HepG2 (cell line): ENCODE results near the gene GPR31. TPM values are rescaled to one million over a fixed set of nuclear protein-coding genes. Genes with fewer than 3 reads are reported as not detected.

Experiments
- ATAC-seq: fragments of 200-7000 bp; cut with Tn5 transposase; 3 replicates; pipeline ENCODE4 v1.9.1; 2020; ENCODE audit warnings: mild to moderate bottlenecking, moderate library complexity
- BruUV-seq: library from RNA; stranded (reverse); fragments of 400-500 nt; replicated peaks from 2 replicates; lab custom pipeline; 2021; lab: Mats Ljungman, UMichigan
- CTCF ChIA-PET: fragments of 300-600 bp; formaldehyde crosslinking; extraction: SDS; loops from one replicate; lab custom pipeline; 2021; ENCODE audit warnings: low total read pairs, inconsistent platforms, low intra/inter-chr PET ratio; lab: Yijun Ruan, JAX
- POLR2A ChIA-PET: fragments of 350-600 bp; sonication (Branson Sonifier 250); formaldehyde crosslinking; loops from one replicate; lab custom pipeline; 2020; ENCODE audit warnings: antibody characterized with exemption, inconsistent platforms; lab: Yijun Ruan, JAX
- DNase-seq: peaks from one replicate; pipeline ENCODE4 v3.0.0-alpha.2; 2015; ENCODE audit warnings: low spot score
- FAIRE-seq: peaks from 3 replicates; lab custom pipeline; 2011; peaks lifted over from hg19 to GRCh38; lab: Jason Lieb, UNC
- H2AFZ ChIP-seq: one replicate; pipeline ENCODE4 v1.6.1; 2011; ENCODE audit warnings: low read length, inconsistent platforms
- H3K27ac ChIP-seq: fragments of 300-600 bp; 3 replicates; pipeline ENCODE4 v1.8.0; 2011; ENCODE audit warnings: mixed run types, mild to moderate bottlenecking, mixed read lengths, low read length, inconsistent platforms; ENCODE audit not compliant: insufficient read depth; ENCODE audit errors: extremely low read length
- H3K27me3 ChIP-seq, 2 experiments: fragments of 200-600 bp in 1 of 2; 2 replicates in 1 of 2; 3 replicates in 1 of 2; pipeline versions ENCODE4 v1.6.0 to v1.8.0; 2011; ENCODE audit warnings: low read length in 2 of 2, mild to moderate bottlenecking in 2 of 2, moderate library complexity in 2 of 2, inconsistent platforms in 1 of 2; ENCODE audit not compliant: insufficient read depth in 2 of 2, control insufficient read depth in 1 of 2
- H3K36me3 ChIP-seq, 2 experiments: fragments of 200-600 bp in 1 of 2; replicated peaks in 1 of 2; 2 replicates in 1 of 2; 3 replicates in 1 of 2; pipeline versions ENCODE4 v1.5.1 to v1.8.0; 2011; ENCODE audit warnings: low read length in 2 of 2, inconsistent platforms in 1 of 2; ENCODE audit not compliant: insufficient read depth in 2 of 2, control insufficient read depth in 1 of 2
- H3K4me1 ChIP-seq: 2 replicates; pipeline ENCODE4 v1.5.1; 2012; ENCODE audit warnings: low read length, inconsistent platforms; ENCODE audit not compliant: insufficient read depth
- H3K4me2 ChIP-seq: 2 replicates; pipeline ENCODE4 v1.6.0; 2011; ENCODE audit warnings: low read depth, low read length, inconsistent platforms
- H3K4me3 ChIP-seq, 3 experiments: fragments of 200-600 bp in 1 of 3; sonication (generic), shearing (Covaris generic) in 1 of 3; replicated peaks in 1 of 3; 2 replicates each; pipeline ENCODE4 v1.5.1; 2011 to 2016; ENCODE audit warnings: low read length in 3 of 3, inconsistent platforms in 2 of 3, low read depth in 2 of 3, mild to moderate bottlenecking in 2 of 3, control low read depth in 1 of 3, mixed read lengths in 1 of 3; ENCODE audit not compliant: insufficient read depth in 1 of 3
- H3K79me2 ChIP-seq: one replicate; pipeline ENCODE4 v1.6.1; 2011; ENCODE audit warnings: low read length, inconsistent platforms; ENCODE audit not compliant: insufficient read depth
- H3K9ac ChIP-seq: 2 replicates; pipeline ENCODE4 v1.6.0; 2011; ENCODE audit warnings: mild to moderate bottlenecking, low read depth, low read length, inconsistent platforms; ENCODE audit not compliant: insufficient read depth
- H3K9me3 ChIP-seq: 2 replicates; pipeline ENCODE4 v1.5.1; 2012; ENCODE audit warnings: mild to moderate bottlenecking, low read length
- H4K20me1 ChIP-seq: 2 replicates; pipeline ENCODE4 v1.6.0; 2011; ENCODE audit warnings: inconsistent platforms, mild to moderate bottlenecking, low read length, moderate library complexity; ENCODE audit not compliant: insufficient read depth
- FOXA3 ChIP-seq: IDR thresholded peaks from 2 replicates; pipeline ENCODE4 v1.6.1; 2016; ENCODE audit warnings: missing genetic modification reagents, missing compliant biosample characterization
- KAT8 ChIP-seq: IDR thresholded peaks from 2 replicates; pipeline ENCODE4 v1.6.1; 2016; ENCODE audit warnings: missing genetic modification reagents, missing compliant biosample characterization
- PHF20 ChIP-seq: sonication (generic); formaldehyde crosslinking; IDR thresholded peaks from 2 replicates; pipeline ENCODE4 v1.5.0; 2020; ENCODE audit warnings: mild to moderate bottlenecking, missing genetic modification reagents
- PHF5A ChIP-seq: IDR thresholded peaks from one replicate; pipeline ENCODE4 v1.6.1; 2018; ENCODE audit warnings: low read depth, missing genetic modification reagents; ENCODE audit not compliant: unreplicated experiment
- POLR2AphosphoS2 ChIP-seq: IDR thresholded peaks from 2 replicates; pipeline ENCODE4 v1.6.1; 2011; ENCODE audit warnings: low read depth, low read length, improper control_type of control experiment
- REPIN1 ChIP-seq: sonication (generic); formaldehyde crosslinking; IDR thresholded peaks from 2 replicates; pipeline ENCODE4 v1.8.0; 2022; ENCODE audit warnings: missing genetic modification reagents, low read depth, mild to moderate bottlenecking, borderline replicate concordance
- SALL1 ChIP-seq: sonication (generic); formaldehyde crosslinking; IDR thresholded peaks from 2 replicates; pipeline ENCODE4 v1.8.0; 2022; ENCODE audit warnings: mild to moderate bottlenecking, missing genetic modification reagents
- ZBTB7A ChIP-seq: sonication (generic); formaldehyde crosslinking; IDR thresholded peaks from 2 replicates; pipeline ENCODE4 v1.8.0; 2022; ENCODE audit warnings: mild to moderate bottlenecking, missing genetic modification reagents
- ZNF12 ChIP-seq: sonication (generic); formaldehyde crosslinking; IDR thresholded peaks from 2 replicates; pipeline ENCODE4 v1.5.0; 2020; ENCODE audit warnings: missing genetic modification reagents
- ZNF20 ChIP-seq: sonication (generic); formaldehyde crosslinking; IDR thresholded peaks from 2 replicates; pipeline ENCODE4 v1.4.0; 2020; ENCODE audit warnings: mild to moderate bottlenecking, moderate library complexity, missing genetic modification reagents
- ZNF232 ChIP-seq: sonication (generic); formaldehyde crosslinking; IDR thresholded peaks from 2 replicates; pipeline ENCODE4 v1.4.0; 2020; ENCODE audit warnings: missing genetic modification reagents, borderline replicate concordance
- ZNF432 ChIP-seq: sonication (generic); formaldehyde crosslinking; IDR thresholded peaks from 2 replicates; pipeline ENCODE4 v1.5.0; 2020; ENCODE audit warnings: missing genetic modification reagents, mild to moderate bottlenecking, borderline replicate concordance
- ZNF543 ChIP-seq: sonication (generic); formaldehyde crosslinking; IDR thresholded peaks from 2 replicates; pipeline ENCODE4 v1.4.0; 2020; ENCODE audit warnings: mild to moderate bottlenecking, missing genetic modification reagents
- ZNF644 ChIP-seq: IDR thresholded peaks from 2 replicates; pipeline ENCODE4 v1.6.1; 2016; ENCODE audit warnings: low read depth
- WGBS: methylation state at CpG from one replicate; pipeline ENCODE4 v1.1.6; 2017; ENCODE audit warnings: low lambda C conversion rate; 5-methylcytosine and 5-hydroxymethylcytosine counted together
- in situ Hi-C: cut with HindIII; loops from 2 replicates; pipeline ENCODE4 v1.10.0; 2017; ENCODE audit warnings: low pct_unique_long_range_greater_than_20kb; ENCODE audit not compliant: extremely low pct_ligation_motif_present
- intact Hi-C: fragments of 100-400 bp; cut with micrococcal nuclease; formaldehyde crosslinking; loops from one replicate; pipeline ENCODE4 v1.10.0; 2022; ENCODE audit not compliant: unreplicated experiment
- polyA plus RNA-seq, 8 experiments: library from polyadenylated mRNA; depleted of rRNA in 3 of 8; stranded (reverse) in 7 of 8; unstranded in 1 of 8; fragments of >200 nt; fragmentation: Illumina TruSeq in 4 of 8; extraction: Trizol in 4 of 8; gene quantifications; 2 replicates each; pipeline versions ENCODE4 v1.2.1 to v1.2.3, GENCODE V29; 2011 to 2016; ENCODE audit warnings: low read depth in 4 of 8, missing spikeins in 1 of 8, mixed read lengths in 1 of 8; ENCODE audit not compliant: insufficient read depth in 1 of 8
- total RNA-seq, 5 experiments: library from RNA; depleted of rRNA; stranded (reverse); fragments of >200 nt; fragmentation: Illumina TruSeq; extraction: Trizol; gene quantifications; 2 replicates each; pipeline ENCODE4 v1.2.3, GENCODE V29; 2016; ENCODE audit warnings: low read depth in 1 of 5
- TF ChIP-seq, protein P1 (sequence below): sonication (generic); formaldehyde crosslinking; IDR thresholded peaks from 2 replicates; pipeline ENCODE4 v1.5.1; 2020; ENCODE audit warnings: mild to moderate bottlenecking, missing genetic modification reagents, moderate library complexity
- TF ChIP-seq, protein P2 (sequence below): sonication (generic); formaldehyde crosslinking; IDR thresholded peaks from 2 replicates; pipeline ENCODE4 v1.5.0; 2020; ENCODE audit warnings: mild to moderate bottlenecking, missing genetic modification reagents
- TF ChIP-seq, protein P3 (sequence below): IDR thresholded peaks from 2 replicates; pipeline ENCODE4 v1.6.1; 2016

Gene GPR31
- total and polyA plus RNA-seq, 2 of the 13 experiments (the other 11 are each of a cell fraction or from before 2014, with no cell fraction given), result not detected

DNA sequence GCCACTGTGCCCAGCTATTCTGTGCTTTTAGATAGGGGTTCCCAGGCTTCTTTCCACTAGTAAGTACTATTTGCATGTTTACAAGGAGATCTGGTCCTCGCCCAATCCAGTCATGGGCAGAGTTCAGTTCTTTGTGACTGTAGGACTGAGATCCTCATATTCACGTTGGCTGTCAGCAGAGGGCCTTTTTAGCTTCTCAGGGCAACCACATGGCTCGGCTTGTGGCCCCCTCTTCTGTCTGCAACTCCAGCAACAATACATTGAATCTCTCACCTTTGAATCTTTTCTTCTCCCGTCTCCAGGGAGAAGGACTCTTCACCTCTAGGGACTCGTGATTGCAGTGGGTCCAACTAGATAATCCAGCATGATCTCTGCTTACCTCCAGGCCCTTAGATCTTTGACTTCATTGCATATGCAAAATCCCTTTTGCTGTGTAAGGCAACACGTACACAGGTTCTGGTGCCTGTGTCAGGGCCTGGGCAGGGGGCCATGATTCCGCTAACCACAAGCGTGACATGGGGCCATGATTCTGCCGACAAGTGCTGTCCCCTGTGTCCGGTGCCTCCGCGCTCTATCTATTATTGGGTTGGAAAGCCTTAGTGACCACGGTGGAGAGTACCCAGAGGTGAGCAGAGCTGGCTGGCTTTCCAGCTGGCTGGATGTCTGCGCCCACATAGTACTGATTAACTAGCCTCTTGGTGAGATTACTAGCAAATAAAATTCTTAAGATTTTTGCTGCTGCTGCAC is 29.8 kb downstream of the GPR31 start:
- 80% methylated on average over 14 of the region's 14 CpGs for WGBS
- ATAC-seq, result no peak
- H3K4me2 ChIP-seq, result no peak overlapping the region
- in situ Hi-C loops, result loop anchor here (25.0 kb wide), 1 partner anchor 116 kb away; no protein-coding TSS in a partner anchor
- peaks cover 9% of the 10 kb centered on the region for H3K79me2 ChIP-seq
- no peak for TF ChIP-seq ZNF12 (CRISPR knock-in tag)
- no peak for TF ChIP-seq PHF20 (CRISPR knock-in tag)
- no peak for TF ChIP-seq PHF5A (CRISPR knock-in tag)
- TF ChIP-seq ZNF232 (CRISPR knock-in tag), result no peak
- no peak for TF ChIP-seq POLR2AphosphoS2
- no peak for TF ChIP-seq ZNF432 (CRISPR knock-in tag)
- TF ChIP-seq REPIN1 (CRISPR knock-in tag), result no peak
- TF ChIP-seq, protein P1, sequence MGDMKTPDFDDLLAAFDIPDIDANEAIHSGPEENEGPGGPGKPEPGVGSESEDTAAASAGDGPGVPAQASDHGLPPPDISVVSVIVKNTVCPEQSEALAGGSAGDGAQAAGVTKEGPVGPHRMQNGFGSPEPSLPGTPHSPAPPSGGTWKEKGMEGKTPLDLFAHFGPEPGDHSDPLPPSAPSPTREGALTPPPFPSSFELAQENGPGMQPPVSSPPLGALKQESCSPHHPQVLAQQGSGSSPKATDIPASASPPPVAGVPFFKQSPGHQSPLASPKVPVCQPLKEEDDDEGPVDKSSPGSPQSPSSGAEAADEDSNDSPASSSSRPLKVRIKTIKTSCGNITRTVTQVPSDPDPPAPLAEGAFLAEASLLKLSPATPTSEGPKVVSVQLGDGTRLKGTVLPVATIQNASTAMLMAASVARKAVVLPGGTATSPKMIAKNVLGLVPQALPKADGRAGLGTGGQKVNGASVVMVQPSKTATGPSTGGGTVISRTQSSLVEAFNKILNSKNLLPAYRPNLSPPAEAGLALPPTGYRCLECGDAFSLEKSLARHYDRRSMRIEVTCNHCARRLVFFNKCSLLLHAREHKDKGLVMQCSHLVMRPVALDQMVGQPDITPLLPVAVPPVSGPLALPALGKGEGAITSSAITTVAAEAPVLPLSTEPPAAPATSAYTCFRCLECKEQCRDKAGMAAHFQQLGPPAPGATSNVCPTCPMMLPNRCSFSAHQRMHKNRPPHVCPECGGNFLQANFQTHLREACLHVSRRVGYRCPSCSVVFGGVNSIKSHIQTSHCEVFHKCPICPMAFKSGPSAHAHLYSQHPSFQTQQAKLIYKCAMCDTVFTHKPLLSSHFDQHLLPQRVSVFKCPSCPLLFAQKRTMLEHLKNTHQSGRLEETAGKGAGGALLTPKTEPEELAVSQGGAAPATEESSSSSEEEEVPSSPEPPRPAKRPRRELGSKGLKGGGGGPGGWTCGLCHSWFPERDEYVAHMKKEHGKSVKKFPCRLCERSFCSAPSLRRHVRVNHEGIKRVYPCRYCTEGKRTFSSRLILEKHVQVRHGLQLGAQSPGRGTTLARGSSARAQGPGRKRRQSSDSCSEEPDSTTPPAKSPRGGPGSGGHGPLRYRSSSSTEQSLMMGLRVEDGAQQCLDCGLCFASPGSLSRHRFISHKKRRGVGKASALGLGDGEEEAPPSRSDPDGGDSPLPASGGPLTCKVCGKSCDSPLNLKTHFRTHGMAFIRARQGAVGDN, result peak; percentile 35
- TF ChIP-seq, protein P2, sequence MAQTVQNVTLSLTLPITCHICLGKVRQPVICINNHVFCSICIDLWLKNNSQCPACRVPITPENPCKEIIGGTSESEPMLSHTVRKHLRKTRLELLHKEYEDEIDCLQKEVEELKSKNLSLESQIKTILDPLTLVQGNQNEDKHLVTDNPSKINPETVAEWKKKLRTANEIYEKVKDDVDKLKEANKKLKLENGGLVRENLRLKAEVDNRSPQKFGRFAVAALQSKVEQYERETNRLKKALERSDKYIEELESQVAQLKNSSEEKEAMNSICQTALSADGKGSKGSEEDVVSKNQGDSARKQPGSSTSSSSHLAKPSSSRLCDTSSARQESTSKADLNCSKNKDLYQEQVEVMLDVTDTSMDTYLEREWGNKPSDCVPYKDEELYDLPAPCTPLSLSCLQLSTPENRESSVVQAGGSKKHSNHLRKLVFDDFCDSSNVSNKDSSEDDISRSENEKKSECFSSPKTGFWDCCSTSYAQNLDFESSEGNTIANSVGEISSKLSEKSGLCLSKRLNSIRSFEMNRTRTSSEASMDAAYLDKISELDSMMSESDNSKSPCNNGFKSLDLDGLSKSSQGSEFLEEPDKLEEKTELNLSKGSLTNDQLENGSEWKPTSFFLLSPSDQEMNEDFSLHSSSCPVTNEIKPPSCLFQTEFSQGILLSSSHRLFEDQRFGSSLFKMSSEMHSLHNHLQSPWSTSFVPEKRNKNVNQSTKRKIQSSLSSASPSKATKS (CRISPR knock-in tag), result no peak
- TF ChIP-seq ZBTB7A (CRISPR knock-in tag), result 0 out of 2 replicates have a peak, but pooled peaks have one; percentile 27
- TF ChIP-seq FOXA3 (CRISPR knock-in tag), result peak; percentile 30; the same call in 1 of the 2 replicates
- no peak for TF ChIP-seq ZNF644
- no peak for TF ChIP-seq KAT8 (CRISPR knock-in tag)
- TF ChIP-seq SALL1 (CRISPR knock-in tag), result 0 out of 2 replicates have a peak, but pooled peaks have one; percentile 16
- TF ChIP-seq ZNF20 (CRISPR knock-in tag), result no peak
- peak; percentile 98 for TF ChIP-seq ZNF543 (CRISPR knock-in tag)
- TF ChIP-seq, protein P3, sequence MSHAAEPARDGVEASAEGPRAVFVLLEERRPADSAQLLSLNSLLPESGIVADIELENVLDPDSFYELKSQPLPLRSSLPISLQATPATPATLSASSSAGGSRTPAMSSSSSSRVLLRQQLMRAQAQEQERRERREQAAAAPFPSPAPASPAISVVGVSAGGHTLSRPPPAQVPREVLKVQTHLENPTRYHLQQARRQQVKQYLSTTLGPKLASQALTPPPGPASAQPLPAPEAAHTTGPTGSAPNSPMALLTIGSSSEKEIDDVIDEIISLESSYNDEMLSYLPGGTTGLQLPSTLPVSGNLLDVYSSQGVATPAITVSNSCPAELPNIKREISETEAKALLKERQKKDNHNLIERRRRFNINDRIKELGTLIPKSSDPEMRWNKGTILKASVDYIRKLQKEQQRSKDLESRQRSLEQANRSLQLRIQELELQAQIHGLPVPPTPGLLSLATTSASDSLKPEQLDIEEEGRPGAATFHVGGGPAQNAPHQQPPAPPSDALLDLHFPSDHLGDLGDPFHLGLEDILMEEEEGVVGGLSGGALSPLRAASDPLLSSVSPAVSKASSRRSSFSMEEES (CRISPR knock-in tag), result no peak
- TF ChIP-seq, all 625 proteins: peak for 5
- no peak overlapping the region for H2AFZ ChIP-seq
- no peak overlapping the region for H3K27ac ChIP-seq
- POLR2A ChIA-PET, result interaction anchor here (1.2 kb wide), 1 partner anchor 13 kb away, joined by 5 read pairs; no protein-coding TSS in a partner anchor
- no TSS peak for BruUV-seq
- no peaks in the 10 kb centered on the region for H3K9me3 ChIP-seq
- H3K4me3 ChIP-seq, result no peak overlapping the region
- H3K27me3 ChIP-seq, result no peaks in the 10 kb centered on the region
- peaks cover 72% of the 10 kb centered on the region for H3K4me1 ChIP-seq
- intact Hi-C loops, result no loop called here
- H3K36me3 ChIP-seq, result 0 out of 5 replicates have a peak, but pooled peaks cover 0 to 4% of the 10 kb centered on the region in 2 experiments
- H4K20me1 ChIP-seq, result no peaks in the 10 kb centered on the region
- H3K9ac ChIP-seq, result no peak overlapping the region
- CTCF ChIA-PET, result no interaction called here
- FAIRE-seq (no peak), DNase-seq (no peak)
